Neuron (in vitro differentiated cells): ENCODE measurements around the gene GPR153.
A peak's percentile ranks its signal among the peaks of the same experiment; 100 is the strongest.

ENCODE experiments used
- H2AFZ ChIP-seq: one replicate; pipeline ENCODE4 v1.6.1; 2013; ENCODE audit warnings: low read depth, mild to moderate bottlenecking, inconsistent platforms, low read length, moderate library complexity
- H3K27me3 ChIP-seq: one replicate; pipeline ENCODE4 v1.6.1; 2013; ENCODE audit warnings: low read length; ENCODE audit not compliant: insufficient read depth
- H3K36me3 ChIP-seq: one replicate; pipeline ENCODE4 v1.6.1; 2013; ENCODE audit warnings: low read length; ENCODE audit not compliant: insufficient read depth
- H3K4me1 ChIP-seq: one replicate; pipeline ENCODE4 v1.6.1; 2013; ENCODE audit warnings: low read length; ENCODE audit not compliant: insufficient read depth
- H3K4me3 ChIP-seq: 2 replicates; pipeline ENCODE4 v1.5.1; 2013; ENCODE audit warnings: mild to moderate bottlenecking, low read length, moderate library complexity
- H3K9me3 ChIP-seq: one replicate; pipeline ENCODE4 v1.6.1; 2013; ENCODE audit warnings: low read length

The GPR153 gene

DNA sequence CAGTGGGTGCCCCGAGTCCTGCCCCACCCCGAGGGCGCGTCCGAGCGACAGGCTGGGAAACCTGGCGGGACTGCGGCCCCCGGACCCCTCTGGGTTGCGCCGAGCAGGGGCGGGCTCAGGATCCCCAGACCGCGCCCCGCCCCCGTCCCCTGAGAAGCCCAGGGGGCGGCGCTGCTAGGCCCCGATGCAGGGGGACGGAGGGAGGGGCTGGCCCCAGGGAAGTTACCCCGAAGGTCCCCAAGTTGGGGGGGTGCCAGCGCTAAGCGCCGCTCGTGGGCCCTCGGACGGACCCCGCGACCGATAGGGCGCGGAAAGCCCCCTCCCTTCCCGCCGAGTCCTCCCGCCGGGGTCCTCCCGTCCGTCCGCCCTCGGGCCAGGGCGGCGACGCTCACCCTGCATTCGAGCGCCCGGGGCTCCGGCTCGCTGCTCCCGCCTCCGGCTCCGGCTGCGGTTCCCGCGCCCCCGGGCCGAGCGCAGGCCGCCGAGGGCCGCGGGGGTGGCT lies 414 bp downstream of the GPR153 start:
- no peaks in the 10 kb centered on the region for H3K27me3 ChIP-seq
- no peak overlapping the region for H2AFZ ChIP-seq
- peak overlapping the region; percentile 62 for H3K4me3 ChIP-seq
- no peaks in the 10 kb centered on the region for H3K9me3 ChIP-seq
- no peaks in the 10 kb centered on the region for H3K36me3 ChIP-seq
- H3K4me1 ChIP-seq, result peaks cover 29% of the 10 kb centered on the region

DNA sequence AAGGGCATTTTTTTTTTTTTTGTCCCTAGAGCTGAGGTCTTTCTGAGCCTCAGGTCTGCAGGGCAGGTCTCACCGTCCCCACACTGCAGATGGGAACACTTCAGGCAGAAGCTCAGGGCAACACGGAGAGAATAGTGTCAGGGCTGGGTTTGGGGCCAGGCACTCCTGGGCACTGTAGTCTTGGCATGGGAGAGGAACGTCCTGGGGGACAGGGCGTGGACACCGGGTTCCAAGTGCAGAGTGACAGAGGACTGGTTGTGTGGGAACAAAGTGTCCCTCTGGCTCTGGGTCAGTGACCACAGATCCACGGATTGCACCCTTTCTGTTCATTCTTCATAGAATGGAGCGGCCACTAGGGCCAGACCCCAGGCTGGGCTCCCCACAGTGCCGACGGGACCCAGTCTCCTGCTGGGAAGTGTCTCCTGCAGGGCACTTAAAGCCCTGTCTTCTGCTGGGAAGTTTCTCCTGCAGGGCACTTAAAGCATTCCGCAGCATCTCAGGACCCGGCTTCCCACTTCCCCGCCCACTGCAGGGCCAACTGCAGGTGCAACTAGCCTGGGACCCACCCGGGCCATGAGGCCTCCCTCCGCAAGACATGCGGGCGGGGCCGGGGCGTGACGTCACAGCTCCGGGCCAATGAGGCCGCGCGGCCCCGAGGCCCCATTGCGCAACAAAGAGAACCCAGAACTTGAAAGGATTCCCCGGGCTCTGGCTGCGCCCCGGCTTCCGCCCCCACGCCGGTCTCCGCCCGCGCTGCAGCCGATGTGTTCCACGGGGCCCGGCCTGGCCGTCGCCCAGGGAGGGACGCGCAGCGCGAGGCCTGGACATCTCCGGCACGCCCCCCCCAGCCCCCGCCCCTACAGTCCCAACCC lies 1.2 kb downstream of the GPR153 start:
- no peaks in the 10 kb centered on the region for H3K9me3 ChIP-seq
- peak overlapping the region; percentile 62 for H3K4me3 ChIP-seq
- H3K4me1 ChIP-seq, result peaks cover 24% of the 10 kb centered on the region
- H3K27me3 ChIP-seq, result no peaks in the 10 kb centered on the region
- H2AFZ ChIP-seq, result no peak overlapping the region
- H3K36me3 ChIP-seq, result peaks cover under 1% of the 10 kb centered on the region

- Histone ChIP-seq H3K9me3 (no peaks in the 10 kb centered on the region), H2AFZ (no peak overlapping the region), H3K4me1 (peaks cover 17% of the 10 kb centered on the region), H3K4me3 (no peak overlapping the region), H3K36me3 (peaks cover 11% of the 10 kb centered on the region), H3K27me3 (no peaks in the 10 kb centered on the region)
Observed at GRCh38 chr1:6258675-6259074, 2.2 kb downstream of the GPR153 start.

DNA sequence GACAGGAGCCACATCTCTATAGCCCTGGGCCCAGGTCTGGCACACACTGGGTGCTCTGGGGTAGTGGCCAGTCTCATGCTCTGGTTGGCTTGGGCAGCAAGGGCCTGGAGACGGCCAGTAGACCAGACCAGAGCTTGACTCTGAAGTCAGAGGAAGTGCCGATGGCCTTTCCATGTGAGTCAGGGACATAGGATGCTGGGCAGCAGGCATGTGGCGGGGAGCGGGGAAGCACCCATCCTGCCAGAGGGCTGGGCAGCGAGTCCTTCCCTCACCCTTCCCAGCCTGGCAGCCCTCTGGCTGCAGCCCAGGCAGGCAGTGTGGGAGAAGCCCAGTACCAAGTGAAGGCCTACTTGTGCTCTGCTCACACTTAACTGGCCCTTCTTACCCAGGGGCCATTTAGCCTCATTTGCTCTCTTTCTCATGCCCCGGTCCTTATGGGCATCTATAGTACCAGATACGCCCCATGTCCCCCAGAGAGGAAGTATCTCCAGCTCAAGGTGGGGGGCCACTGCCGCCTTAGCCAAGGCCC lies 3.3 kb downstream of the GPR153 start:
- no peaks in the 10 kb centered on the region for H3K27me3 ChIP-seq
- H2AFZ ChIP-seq, result no peak overlapping the region
- no peak overlapping the region for H3K4me3 ChIP-seq
- peaks cover 19% of the 10 kb centered on the region for H3K36me3 ChIP-seq
- H3K4me1 ChIP-seq, result peaks cover 16% of the 10 kb centered on the region
- H3K9me3 ChIP-seq, result no peaks in the 10 kb centered on the region

GRCh38 chr1:6256645-6257044 lies 4.3 kb downstream of the GPR153 start:
- no peaks in the 10 kb centered on the region for H3K27me3 ChIP-seq
- H2AFZ ChIP-seq, result no peak overlapping the region
- H3K9me3 ChIP-seq, result no peaks in the 10 kb centered on the region
- H3K36me3 ChIP-seq, result peaks cover 19% of the 10 kb centered on the region
- H3K4me3 ChIP-seq, result no peak overlapping the region
- peaks cover 8% of the 10 kb centered on the region for H3K4me1 ChIP-seq

DNA sequence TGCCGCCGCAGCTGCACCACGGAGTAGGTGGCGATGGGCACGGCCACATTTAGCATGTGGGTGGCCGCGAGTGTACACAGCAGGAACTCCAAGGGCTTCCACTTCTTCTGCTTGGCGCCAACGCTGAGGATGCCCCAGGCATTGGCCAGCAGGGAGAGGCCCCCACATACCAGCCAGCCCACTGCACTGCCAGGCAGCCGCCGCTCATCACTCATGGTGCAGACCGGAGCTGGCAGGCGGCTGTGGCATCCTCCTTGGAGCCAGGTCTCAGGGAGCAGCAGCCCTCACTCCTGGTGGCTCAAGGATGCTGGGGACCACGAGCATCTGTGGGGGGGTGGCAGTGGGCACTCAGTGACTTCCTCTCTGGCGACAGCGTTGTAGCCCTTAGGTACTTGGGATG lies 6.2 kb downstream of the GPR153 start:
- no peaks in the 10 kb centered on the region for H3K9me3 ChIP-seq
- no peak overlapping the region for H3K4me3 ChIP-seq
- H3K36me3 ChIP-seq, result peaks cover 22% of the 10 kb centered on the region
- H2AFZ ChIP-seq, result no peak overlapping the region
- no peaks in the 10 kb centered on the region for H3K27me3 ChIP-seq
- peaks cover 4% of the 10 kb centered on the region for H3K4me1 ChIP-seq

GRCh38 chr1:6253380-6253779 lies 7.5 kb downstream of the GPR153 start:
- H3K27me3 ChIP-seq, result no peaks in the 10 kb centered on the region
- H3K36me3 ChIP-seq, result peaks cover 24% of the 10 kb centered on the region
- no peaks in the 10 kb centered on the region for H3K9me3 ChIP-seq
- no peak overlapping the region for H2AFZ ChIP-seq
- no peak overlapping the region for H3K4me3 ChIP-seq
- no peaks in the 10 kb centered on the region for H3K4me1 ChIP-seq

GRCh38 chr1:6252374-6252710 lies 8.6 kb downstream of the GPR153 start:
- no peaks in the 10 kb centered on the region for H3K9me3 ChIP-seq
- no peaks in the 10 kb centered on the region for H3K27me3 ChIP-seq
- H3K4me3 ChIP-seq, result no peak overlapping the region

GRCh38 chr1:6251681-6252373 lies 9.1 kb downstream of the GPR153 start:
- H2AFZ ChIP-seq, result no peak overlapping the region
- H3K4me3 ChIP-seq, result no peak overlapping the region
- no peaks in the 10 kb centered on the region for H3K9me3 ChIP-seq
- peaks cover 24% of the 10 kb centered on the region for H3K36me3 ChIP-seq
- no peaks in the 10 kb centered on the region for H3K27me3 ChIP-seq
- peaks cover 10% of the 10 kb centered on the region for H3K4me1 ChIP-seq

More at GRCh38 chr1:6252374-6252710, 8.6 kb downstream of the GPR153 start:
- H2AFZ ChIP-seq, result no peak overlapping the region
- peaks cover 24% of the 10 kb centered on the region for H3K36me3 ChIP-seq
- peaks cover 5% of the 10 kb centered on the region for H3K4me1 ChIP-seq

- Histone ChIP-seq H3K27me3 (no peaks in the 10 kb centered on the region), H3K4me1 (peaks cover 16% of the 10 kb centered on the region), H2AFZ (no peak overlapping the region), H3K4me3 (no peak overlapping the region), H3K9me3 (no peaks in the 10 kb centered on the region), H3K36me3 (peaks cover 24% of the 10 kb centered on the region)
Observed at GRCh38 chr1:6251233-6251632, 9.7 kb downstream of the GPR153 start.

DNA sequence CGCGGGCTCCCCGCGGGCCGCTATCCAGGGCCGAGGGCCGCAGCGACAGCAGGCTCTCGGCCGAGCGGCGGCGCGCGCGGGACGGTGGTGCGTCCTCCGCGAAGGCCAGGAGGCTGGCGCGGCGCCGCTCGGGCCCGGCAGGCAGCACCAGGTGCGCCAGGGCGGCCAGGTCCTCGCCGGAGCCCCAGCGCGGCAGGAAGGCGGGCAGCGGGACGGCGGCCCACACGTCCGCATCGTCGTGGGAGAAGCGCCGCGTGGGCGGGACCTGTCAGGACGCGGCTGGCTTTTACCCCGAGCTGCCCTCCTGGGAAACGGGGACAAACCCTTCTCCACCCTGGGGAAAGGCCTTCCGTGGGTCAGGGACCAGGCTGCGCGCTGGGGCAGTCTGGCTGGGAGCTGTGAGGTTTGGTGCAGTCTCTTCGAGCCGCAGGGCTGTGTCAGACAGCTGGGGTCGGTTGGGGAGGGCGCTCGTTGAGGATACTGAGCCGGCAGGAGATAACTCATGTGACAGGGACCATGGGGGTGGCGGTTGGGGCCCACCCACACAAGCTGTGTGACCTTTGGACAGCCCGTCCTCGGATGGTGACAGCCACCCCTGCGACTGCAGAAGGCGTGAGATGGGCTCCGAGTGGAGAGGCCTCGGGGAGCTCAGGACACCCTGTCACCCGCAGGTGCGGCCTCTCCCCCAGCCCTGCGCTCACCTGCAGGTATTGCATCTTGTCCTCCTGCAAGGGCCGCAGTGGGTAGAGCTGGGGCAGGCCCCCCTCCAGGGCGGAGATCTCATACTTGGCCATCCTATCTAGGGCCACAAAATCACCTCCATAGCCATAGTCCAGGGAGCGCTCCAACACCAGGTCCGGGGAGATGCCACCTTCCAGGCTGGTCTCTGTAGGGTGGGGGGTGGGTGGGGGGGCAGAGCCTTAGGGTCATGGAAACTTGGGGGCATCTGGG lies 10.9 kb downstream of the GPR153 start:
- peaks cover 24% of the 10 kb centered on the region for H3K36me3 ChIP-seq
- no peak overlapping the region for H3K4me3 ChIP-seq
- no peaks in the 10 kb centered on the region for H3K9me3 ChIP-seq
- peaks cover 17% of the 10 kb centered on the region for H3K4me1 ChIP-seq
- no peak overlapping the region for H2AFZ ChIP-seq
- H3K27me3 ChIP-seq, result no peaks in the 10 kb centered on the region

DNA sequence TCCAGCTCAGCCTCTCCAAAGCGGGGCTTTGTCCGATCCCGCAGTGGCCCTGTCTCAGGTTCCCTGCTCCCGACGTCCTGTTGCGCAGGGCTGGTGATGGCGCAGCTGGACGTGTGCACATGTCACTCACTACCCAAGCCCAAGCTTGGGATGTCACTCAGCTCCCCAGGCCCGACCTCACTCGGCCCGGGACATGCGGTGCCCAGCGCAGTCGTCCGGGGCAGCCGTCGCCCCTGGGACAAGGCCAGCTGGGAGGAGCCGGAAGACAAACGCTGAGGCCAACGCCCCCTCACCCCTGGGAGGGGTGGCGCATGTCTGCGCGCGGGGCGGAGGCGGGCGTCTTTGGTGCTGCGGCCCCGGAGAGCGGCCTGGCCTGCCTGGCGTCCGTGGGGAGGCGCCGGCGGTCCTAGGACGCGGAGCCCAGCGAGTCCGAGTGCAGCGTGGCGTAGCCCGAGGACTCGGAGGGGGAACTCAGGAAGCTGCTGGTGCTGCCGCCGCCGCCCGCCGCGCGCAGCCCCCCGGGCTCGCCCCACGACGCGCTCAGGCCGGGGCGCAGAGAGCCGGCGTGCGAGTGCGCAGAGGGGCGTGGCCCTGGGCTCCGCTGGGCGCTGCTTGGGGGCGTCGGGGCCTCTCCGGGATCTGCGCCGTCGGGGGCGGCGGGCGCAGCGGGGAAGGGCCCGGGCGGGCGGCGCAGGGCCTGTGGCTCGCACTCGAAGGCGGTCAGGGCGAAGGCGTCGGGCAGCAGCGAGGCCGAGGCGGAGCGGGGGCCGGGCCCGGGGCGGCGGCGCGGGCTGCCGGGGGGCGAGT lies 11.8 kb downstream of the GPR153 start:
- peaks cover 18% of the 10 kb centered on the region for H3K36me3 ChIP-seq
- no peaks in the 10 kb centered on the region for H3K9me3 ChIP-seq
- no peak overlapping the region for H2AFZ ChIP-seq
- no peaks in the 10 kb centered on the region for H3K27me3 ChIP-seq
- no peak overlapping the region for H3K4me3 ChIP-seq
- peaks cover 22% of the 10 kb centered on the region for H3K4me1 ChIP-seq
